ENCODE data around the gene ALPL.

The ALPL gene

GRCh38 chr1:21567241-21568005, 58.2 kb downstream of the ALPL start:
- no peak overlapping the region for H3K9ac ChIP-seq (ENCODE audit: low read length in 5 of 5)
- H3K27me3 ChIP-seq (ENCODE audit: control insufficient read depth in 5 of 5, insufficient read depth in 4 of 5, low read length in 5 of 5) = no peaks in the 10 kb centered on the region
- H3K4me1 ChIP-seq (ENCODE audit: control insufficient read depth in 5 of 5, insufficient read depth in 5 of 5, low read length in 5 of 5) = peaks cover 8 to 23% (median 19%) of the 10 kb centered on the region in 5 donors
- no peak overlapping the region for H3K27ac ChIP-seq (ENCODE audit: low read depth, low read length)
- H3K4me3 ChIP-seq (ENCODE audit: low read depth in 1 of 5, low read length in 5 of 5) = no peak overlapping the region
- H3K9me3 ChIP-seq (ENCODE audit: control insufficient read depth in 5 of 5, low read length in 5 of 5) = peaks cover 0 to 8% (median 6%) of the 10 kb centered on the region in 5 donors
- H3K36me3 ChIP-seq (ENCODE audit: control insufficient read depth in 5 of 5, insufficient read depth in 5 of 5, low read length in 5 of 5) = no peaks in the 10 kb centered on the region

- no peak overlapping the region for H3K9ac ChIP-seq (ENCODE audit: low read length in 5 of 5)
- H3K4me3 ChIP-seq (ENCODE audit: low read depth in 1 of 5, low read length in 5 of 5) = no peak overlapping the region
- H3K9me3 ChIP-seq (ENCODE audit: control insufficient read depth in 5 of 5, low read length in 5 of 5) = peaks cover 0 to 10% (median 8%) of the 10 kb centered on the region in 5 donors
- no peak overlapping the region for H3K27ac ChIP-seq (ENCODE audit: low read depth, low read length)
- no peaks in the 10 kb centered on the region for H3K36me3 ChIP-seq (ENCODE audit: control insufficient read depth in 5 of 5, insufficient read depth in 5 of 5, low read length in 5 of 5)
- peaks cover 8 to 23% (median 19%) of the 10 kb centered on the region in 5 donors for H3K4me1 ChIP-seq (ENCODE audit: control insufficient read depth in 5 of 5, insufficient read depth in 5 of 5, low read length in 5 of 5)
- H3K27me3 ChIP-seq (ENCODE audit: control insufficient read depth in 5 of 5, insufficient read depth in 4 of 5, low read length in 5 of 5) = peaks cover 0 to 3% (median 0%) of the 10 kb centered on the region in 5 donors
Observed at GRCh38 chr1:21568006-21568746, 59.0 kb downstream of the ALPL start.

- H3K9ac ChIP-seq (ENCODE audit: low read length in 5 of 5) = no peak overlapping the region
- H3K27ac ChIP-seq (ENCODE audit: low read depth, low read length) = no peak overlapping the region
- H3K4me3 ChIP-seq (ENCODE audit: low read depth in 1 of 5, low read length in 5 of 5) = no peak overlapping the region
- H3K27me3 ChIP-seq (ENCODE audit: control insufficient read depth in 5 of 5, insufficient read depth in 4 of 5, low read length in 5 of 5) = peaks cover 0 to 3% (median 0%) of the 10 kb centered on the region in 5 donors
- H3K9me3 ChIP-seq (ENCODE audit: control insufficient read depth in 5 of 5, low read length in 5 of 5) = peaks cover 0 to 10% (median 8%) of the 10 kb centered on the region in 5 donors
- peaks cover 8 to 27% (median 21%) of the 10 kb centered on the region in 5 donors for H3K4me1 ChIP-seq (ENCODE audit: control insufficient read depth in 5 of 5, insufficient read depth in 5 of 5, low read length in 5 of 5)
- H3K36me3 ChIP-seq (ENCODE audit: control insufficient read depth in 5 of 5, insufficient read depth in 5 of 5, low read length in 5 of 5) = no peaks in the 10 kb centered on the region
Observed at GRCh38 chr1:21568809-21569385, 59.7 kb downstream of the ALPL start.

GRCh38 chr1:21569820-21570527, 60.8 kb downstream of the ALPL start:
- H3K9me3 ChIP-seq (ENCODE audit: control insufficient read depth in 5 of 5, low read length in 5 of 5) = peaks cover 0 to 10% (median 8%) of the 10 kb centered on the region in 5 donors
- H3K36me3 ChIP-seq (ENCODE audit: control insufficient read depth in 5 of 5, insufficient read depth in 5 of 5, low read length in 5 of 5) = no peaks in the 10 kb centered on the region
- H3K4me1 ChIP-seq (ENCODE audit: control insufficient read depth in 5 of 5, insufficient read depth in 5 of 5, low read length in 5 of 5) = peaks cover 8 to 38% (median 31%) of the 10 kb centered on the region in 5 donors
- no peak overlapping the region for H3K27ac ChIP-seq (ENCODE audit: low read depth, low read length)
- H3K27me3 ChIP-seq (ENCODE audit: control insufficient read depth in 5 of 5, insufficient read depth in 4 of 5, low read length in 5 of 5) = peaks cover 0 to 3% (median 0%) of the 10 kb centered on the region in 5 donors
- H3K9ac ChIP-seq (ENCODE audit: low read length in 5 of 5) = no peak overlapping the region
- H3K4me3 ChIP-seq (ENCODE audit: low read depth in 1 of 5, low read length in 5 of 5) = no peak overlapping the region

GRCh38 chr1:21570528-21570875, 61.3 kb downstream of the ALPL start:
- no peaks in the 10 kb centered on the region for H3K36me3 ChIP-seq (ENCODE audit: control insufficient read depth in 5 of 5, insufficient read depth in 5 of 5, low read length in 5 of 5)
- H3K9me3 ChIP-seq (ENCODE audit: control insufficient read depth in 5 of 5, low read length in 5 of 5) = peaks cover 0 to 10% (median 8%) of the 10 kb centered on the region in 5 donors
- H3K27ac ChIP-seq (ENCODE audit: low read depth, low read length) = no peak overlapping the region
- peaks cover 8 to 43% (median 36%) of the 10 kb centered on the region in 5 donors for H3K4me1 ChIP-seq (ENCODE audit: control insufficient read depth in 5 of 5, insufficient read depth in 5 of 5, low read length in 5 of 5)
- no peak overlapping the region for H3K4me3 ChIP-seq (ENCODE audit: low read depth in 1 of 5, low read length in 5 of 5)
- peaks cover 0 to 3% (median 0%) of the 10 kb centered on the region in 5 donors for H3K27me3 ChIP-seq (ENCODE audit: control insufficient read depth in 5 of 5, insufficient read depth in 4 of 5, low read length in 5 of 5)
- H3K9ac ChIP-seq (ENCODE audit: low read length in 5 of 5) = no peak overlapping the region

- H3K27me3 ChIP-seq (ENCODE audit: control insufficient read depth in 5 of 5, insufficient read depth in 4 of 5, low read length in 5 of 5) = peaks cover 0 to 3% (median 0%) of the 10 kb centered on the region in 5 donors
Observed at GRCh38 chr1:21570885-21571284, 61.7 kb downstream of the ALPL start.

GRCh38 chr1:21572221-21572620, 63.0 kb downstream of the ALPL start:
- H3K9ac ChIP-seq (ENCODE audit: low read length in 5 of 5) = no peak overlapping the region
- H3K36me3 ChIP-seq (ENCODE audit: control insufficient read depth in 5 of 5, insufficient read depth in 5 of 5, low read length in 5 of 5) = no peaks in the 10 kb centered on the region
- H3K9me3 ChIP-seq (ENCODE audit: control insufficient read depth in 5 of 5, low read length in 5 of 5) = peaks cover 0 to 10% (median 8%) of the 10 kb centered on the region in 5 donors
- H3K27ac ChIP-seq (ENCODE audit: low read depth, low read length) = no peak overlapping the region
- peaks cover 0 to 3% (median 0%) of the 10 kb centered on the region in 5 donors for H3K27me3 ChIP-seq (ENCODE audit: control insufficient read depth in 5 of 5, insufficient read depth in 4 of 5, low read length in 5 of 5)
- no peak overlapping the region for H3K4me3 ChIP-seq (ENCODE audit: low read depth in 1 of 5, low read length in 5 of 5)
- peaks cover 8 to 40% (median 32%) of the 10 kb centered on the region in 5 donors for H3K4me1 ChIP-seq (ENCODE audit: control insufficient read depth in 5 of 5, insufficient read depth in 5 of 5, low read length in 5 of 5)

More at GRCh38 chr1:21570885-21571284, 61.7 kb downstream of the ALPL start:
- peaks cover 0 to 10% (median 8%) of the 10 kb centered on the region in 5 donors for H3K9me3 ChIP-seq (ENCODE audit: control insufficient read depth in 5 of 5, low read length in 5 of 5)
- H3K4me3 ChIP-seq (ENCODE audit: low read depth in 1 of 5, low read length in 5 of 5) = no peak overlapping the region
- H3K4me1 ChIP-seq (ENCODE audit: control insufficient read depth in 5 of 5, insufficient read depth in 5 of 5, low read length in 5 of 5) = peaks cover 8 to 45% (median 36%) of the 10 kb centered on the region in 5 donors
- H3K27ac ChIP-seq (ENCODE audit: low read depth, low read length) = no peak overlapping the region
- H3K36me3 ChIP-seq (ENCODE audit: control insufficient read depth in 5 of 5, insufficient read depth in 5 of 5, low read length in 5 of 5) = no peaks in the 10 kb centered on the region
- H3K9ac ChIP-seq (ENCODE audit: low read length in 5 of 5) = no peak overlapping the region

GRCh38 chr1:21572735-21573277, 63.6 kb downstream of the ALPL start:
- Histone ChIP-seq H3K36me3 (ENCODE audit: control insufficient read depth in 5 of 5, insufficient read depth in 5 of 5, low read length in 5 of 5) (no peaks in the 10 kb centered on the region), H3K27me3 (ENCODE audit: control insufficient read depth in 5 of 5, insufficient read depth in 4 of 5, low read length in 5 of 5) (peaks cover 0 to 3% (median 0%) of the 10 kb centered on the region in 5 donors), H3K27ac (ENCODE audit: low read depth, low read length) (no peak overlapping the region), H3K4me1 (ENCODE audit: control insufficient read depth in 5 of 5, insufficient read depth in 5 of 5, low read length in 5 of 5) (peaks cover 4 to 35% (median 32%) of the 10 kb centered on the region in 5 donors), H3K9ac (ENCODE audit: low read length in 5 of 5) (no peak overlapping the region), H3K9me3 (ENCODE audit: control insufficient read depth in 5 of 5, low read length in 5 of 5) (peaks cover 0 to 10% (median 8%) of the 10 kb centered on the region in 5 donors), H3K4me3 (ENCODE audit: low read depth in 1 of 5, low read length in 5 of 5) (no peak overlapping the region)

GRCh38 chr1:21573475-21573874, 64.3 kb downstream of the ALPL start:
- peaks cover 0 to 31% (median 26%) of the 10 kb centered on the region in 5 donors for H3K4me1 ChIP-seq (ENCODE audit: control insufficient read depth in 5 of 5, insufficient read depth in 5 of 5, low read length in 5 of 5)
- H3K27ac ChIP-seq (ENCODE audit: low read depth, low read length) = no peak overlapping the region
- H3K4me3 ChIP-seq (ENCODE audit: low read depth in 1 of 5, low read length in 5 of 5) = no peak overlapping the region
- peaks cover 0 to 3% (median 0%) of the 10 kb centered on the region in 5 donors for H3K27me3 ChIP-seq (ENCODE audit: control insufficient read depth in 5 of 5, insufficient read depth in 4 of 5, low read length in 5 of 5)
- H3K36me3 ChIP-seq (ENCODE audit: control insufficient read depth in 5 of 5, insufficient read depth in 5 of 5, low read length in 5 of 5) = no peaks in the 10 kb centered on the region
- H3K9me3 ChIP-seq (ENCODE audit: control insufficient read depth in 5 of 5, low read length in 5 of 5) = peaks cover 0 to 10% (median 8%) of the 10 kb centered on the region in 5 donors
- H3K9ac ChIP-seq (ENCODE audit: low read length in 5 of 5) = no peak overlapping the region
